ENCODE data around the gene CFDP1.

The CFDP1 gene

DNA sequence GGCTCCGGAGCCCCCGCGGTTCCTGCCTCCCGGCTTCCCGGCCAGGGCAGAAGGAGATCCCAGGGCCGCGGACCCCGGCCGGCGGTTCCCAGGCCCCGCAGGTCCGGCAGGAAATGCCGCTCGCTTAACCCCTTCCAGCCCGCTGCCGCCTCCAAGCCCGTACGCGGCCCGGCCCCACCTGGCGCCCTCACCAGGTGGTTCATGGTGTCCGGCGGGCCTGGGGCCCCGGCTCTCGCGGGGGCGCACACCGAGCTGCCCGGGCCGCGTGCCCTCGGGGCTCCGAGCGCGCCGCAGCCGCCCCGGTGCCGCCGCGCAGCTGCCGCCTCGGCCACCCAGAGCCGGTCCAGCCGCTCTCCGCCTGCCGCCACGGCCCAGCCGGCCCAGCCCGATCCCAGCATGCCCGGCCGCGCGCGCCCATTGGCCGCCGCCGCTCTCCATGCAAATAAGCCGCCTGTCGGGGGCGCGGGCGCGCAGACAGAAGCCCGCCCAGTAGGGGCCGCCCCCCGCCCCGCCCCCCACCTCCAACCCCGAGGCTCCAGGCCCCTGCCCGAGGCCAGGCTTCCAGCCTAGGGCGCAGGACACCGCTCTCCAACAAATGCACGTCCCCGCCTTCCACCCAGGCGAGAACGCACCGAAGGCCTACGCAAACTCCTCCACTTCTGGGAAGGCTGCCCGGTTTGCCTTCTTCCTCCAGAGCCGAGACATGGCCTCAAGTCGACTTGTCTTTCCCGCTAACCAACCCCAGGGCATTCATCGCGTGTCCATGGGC is 181.8 kb downstream of the CFDP1 start, which contains the start of gene BCAR1:
BCAR1 (minus strand) TSS at position 345 of the 769 bp plus-strand sequence; CDS start at position 203, 142 bp downstream.
- Mint-ChIP-seq H3K4me3 (peak within 1 kb of the TSS; percentile 72), H3K36me3 (no peaks in the 10 kb centered on the region), H3K9me3 (ENCODE audit: low read depth) (no peaks in the 10 kb centered on the region), H3K27ac (no peak within 1 kb of the TSS), H3K27me3 (peaks cover 16% of the 10 kb centered on the region), H3K4me1 (ENCODE audit: low read depth) (peaks cover 6% of the 10 kb centered on the region)

DNA sequence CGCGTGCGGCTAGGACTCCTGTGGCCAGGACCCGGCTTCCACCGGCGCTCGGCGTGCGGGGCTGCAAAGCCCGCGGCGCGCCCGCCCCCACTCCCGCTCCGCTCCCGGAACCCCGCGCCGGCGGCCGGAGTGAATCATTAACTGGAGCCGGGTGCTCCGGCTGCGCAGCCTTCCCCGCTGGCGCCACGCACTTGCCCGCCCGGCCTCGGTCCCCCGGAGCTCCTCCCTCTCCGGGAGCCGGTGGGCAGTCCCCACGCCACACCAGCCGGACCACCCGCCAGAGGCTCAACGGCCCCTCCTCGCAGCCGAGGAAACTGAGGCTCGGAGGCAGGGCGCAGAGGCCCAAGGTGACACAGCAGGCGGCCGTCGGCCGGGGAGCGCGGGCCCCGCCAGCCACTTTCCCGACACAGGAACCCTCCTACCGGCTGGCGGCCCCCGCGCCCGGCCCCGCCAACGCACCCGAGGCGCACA is 182.5 kb downstream of the CFDP1 start:
- Mint-ChIP-seq H3K4me1 (ENCODE audit: low read depth) (peaks cover 6% of the 10 kb centered on the region), H3K36me3 (no peaks in the 10 kb centered on the region), H3K27ac (no peak overlapping the region), H3K27me3 (peaks cover 16% of the 10 kb centered on the region), H3K9me3 (ENCODE audit: low read depth) (no peaks in the 10 kb centered on the region), H3K4me3 (peak overlapping the region; percentile 17)

DNA sequence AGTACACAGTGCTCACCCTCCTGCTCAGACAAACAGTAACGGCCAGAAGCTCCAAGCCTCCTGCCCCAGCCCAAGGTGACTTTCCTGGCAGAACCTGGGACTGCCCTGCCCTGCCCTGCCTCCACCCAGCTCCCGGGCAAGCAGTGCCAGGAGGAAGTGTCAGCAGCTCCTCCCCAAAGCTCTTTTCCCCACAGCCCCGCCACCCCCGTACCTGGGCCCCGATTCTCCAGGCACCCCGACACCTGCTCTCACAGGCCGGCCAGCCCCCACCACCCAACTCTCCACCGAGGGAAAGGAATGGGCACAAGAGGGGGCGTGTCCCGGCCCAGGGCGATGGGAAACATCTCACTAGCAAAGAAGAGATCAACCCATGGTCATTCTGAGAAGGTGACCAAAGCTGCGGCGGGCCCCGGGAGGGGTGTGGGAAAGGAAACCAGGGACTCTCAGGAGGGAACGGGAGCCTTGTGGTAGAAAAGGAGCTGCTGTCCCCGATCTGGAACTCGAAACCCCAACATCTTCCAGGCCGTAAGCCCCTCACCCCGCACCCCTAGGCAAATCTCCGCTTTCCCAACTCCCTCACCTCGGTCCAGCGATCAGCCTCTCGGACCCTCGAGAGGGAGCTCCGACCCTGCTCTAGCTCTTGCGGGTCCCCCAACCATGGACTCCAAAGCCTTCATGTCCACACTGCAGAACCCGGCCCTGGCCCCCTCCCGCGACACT is 183.1 kb downstream of the CFDP1 start:
- Mint-ChIP-seq H3K36me3 (no peaks in the 10 kb centered on the region), H3K4me3 (peak overlapping the region; percentile 69), H3K4me1 (ENCODE audit: low read depth) (peaks cover 6% of the 10 kb centered on the region), H3K9me3 (ENCODE audit: low read depth) (no peaks in the 10 kb centered on the region), H3K27me3 (peaks cover 16% of the 10 kb centered on the region), H3K27ac (no peak overlapping the region)

DNA sequence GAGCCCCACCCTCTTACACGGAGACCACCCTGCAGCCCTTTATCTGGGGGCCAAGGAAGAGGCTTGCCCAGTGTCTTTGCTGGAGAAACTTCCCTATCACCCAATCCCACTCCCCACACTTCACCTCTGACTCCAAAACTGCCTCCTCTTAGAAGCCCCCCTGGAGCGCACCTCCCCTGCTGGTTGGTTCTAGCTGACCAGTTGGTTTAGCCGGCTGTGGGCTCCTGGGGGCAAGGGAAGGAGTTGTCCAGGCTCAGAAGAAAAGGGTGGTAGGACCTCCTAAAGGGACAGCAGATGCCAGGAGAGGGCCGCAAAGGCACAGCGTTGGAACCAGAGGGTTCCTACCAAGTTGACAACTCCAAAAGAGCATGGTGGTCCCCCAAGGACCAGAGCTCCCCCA is 183.9 kb downstream of the CFDP1 start:
- Mint-ChIP-seq H3K9me3 (ENCODE audit: low read depth) (no peaks in the 10 kb centered on the region), H3K4me3 (peak overlapping the region; percentile 65), H3K27me3 (peaks cover 12% of the 10 kb centered on the region), H3K4me1 (ENCODE audit: low read depth) (peaks cover 6% of the 10 kb centered on the region), H3K36me3 (no peaks in the 10 kb centered on the region), H3K27ac (no peak overlapping the region)

DNA sequence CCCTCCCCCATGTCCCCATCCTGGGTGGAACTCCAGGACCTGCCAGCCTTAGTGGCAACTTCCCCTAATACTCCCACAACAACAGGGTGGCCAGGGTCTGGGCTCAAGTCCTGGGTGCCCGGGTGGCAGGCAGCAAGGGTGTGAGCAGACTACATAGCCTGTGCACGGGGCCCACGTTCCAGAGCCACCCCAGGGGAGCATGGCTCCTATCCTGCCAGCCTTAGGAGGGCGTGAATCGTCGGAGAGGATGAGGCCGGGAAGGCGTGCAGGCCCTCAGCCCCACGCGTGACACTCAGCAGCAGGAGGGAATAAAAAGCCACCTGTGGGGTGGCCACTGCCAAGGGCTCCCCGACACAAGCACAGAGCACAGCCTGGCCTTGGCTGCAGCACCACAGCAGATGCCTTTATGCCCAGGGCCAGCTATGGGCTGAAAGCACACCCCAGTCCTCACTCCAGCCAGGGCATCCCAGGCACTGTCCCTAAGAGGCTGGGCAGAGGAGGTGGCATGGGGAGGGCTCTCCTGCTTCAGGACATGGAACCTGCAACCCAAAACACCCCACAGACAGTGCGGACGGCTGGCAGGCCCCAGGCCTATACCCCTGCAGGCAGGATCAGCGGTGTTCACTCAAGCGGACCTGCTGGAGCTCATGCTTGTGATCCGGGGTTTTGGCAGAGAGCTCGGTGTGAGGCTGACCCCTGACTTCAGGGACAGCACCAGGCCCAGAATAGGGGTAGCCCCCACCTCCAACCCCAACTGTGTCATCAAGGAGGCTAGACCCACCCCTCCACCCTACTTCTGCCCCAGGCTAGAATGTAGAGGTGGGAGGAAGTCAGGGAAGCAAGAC is 184.5 kb downstream of the CFDP1 start:
- H3K27ac Mint-ChIP-seq, result no peak overlapping the region
- H3K36me3 Mint-ChIP-seq, result no peaks in the 10 kb centered on the region
- no peaks in the 10 kb centered on the region for H3K9me3 Mint-ChIP-seq (ENCODE audit: low read depth)
- H3K4me3 Mint-ChIP-seq, result no peak overlapping the region
- H3K27me3 Mint-ChIP-seq, result peaks cover 10% of the 10 kb centered on the region
- H3K4me1 Mint-ChIP-seq (ENCODE audit: low read depth), result peaks cover 6% of the 10 kb centered on the region

DNA sequence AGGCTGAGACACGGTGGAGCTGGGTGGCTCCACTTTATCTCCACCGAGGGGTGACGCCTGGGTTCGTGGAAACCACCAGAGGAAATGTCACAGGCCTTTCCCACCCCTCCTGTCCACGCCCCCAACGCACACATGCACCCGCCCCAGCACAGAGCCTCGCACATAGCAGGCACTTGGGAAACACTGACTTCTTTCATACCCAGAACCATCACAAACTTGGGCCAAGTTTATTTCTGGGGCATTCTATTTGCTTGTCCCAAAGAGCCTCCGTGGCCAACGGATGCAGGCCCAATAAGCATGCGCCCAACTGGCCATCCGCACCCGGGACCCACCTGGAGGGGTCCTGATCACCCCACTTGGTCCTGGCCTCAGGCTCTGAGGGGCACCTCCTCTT is 185.2 kb downstream of the CFDP1 start:
- no peaks in the 10 kb centered on the region for H3K9me3 Mint-ChIP-seq (ENCODE audit: low read depth)
- peaks cover 10% of the 10 kb centered on the region for H3K27me3 Mint-ChIP-seq
- no peak overlapping the region for H3K27ac Mint-ChIP-seq
- no peaks in the 10 kb centered on the region for H3K36me3 Mint-ChIP-seq
- no peak overlapping the region for H3K4me3 Mint-ChIP-seq
- H3K4me1 Mint-ChIP-seq (ENCODE audit: low read depth), result peaks cover 6% of the 10 kb centered on the region

DNA sequence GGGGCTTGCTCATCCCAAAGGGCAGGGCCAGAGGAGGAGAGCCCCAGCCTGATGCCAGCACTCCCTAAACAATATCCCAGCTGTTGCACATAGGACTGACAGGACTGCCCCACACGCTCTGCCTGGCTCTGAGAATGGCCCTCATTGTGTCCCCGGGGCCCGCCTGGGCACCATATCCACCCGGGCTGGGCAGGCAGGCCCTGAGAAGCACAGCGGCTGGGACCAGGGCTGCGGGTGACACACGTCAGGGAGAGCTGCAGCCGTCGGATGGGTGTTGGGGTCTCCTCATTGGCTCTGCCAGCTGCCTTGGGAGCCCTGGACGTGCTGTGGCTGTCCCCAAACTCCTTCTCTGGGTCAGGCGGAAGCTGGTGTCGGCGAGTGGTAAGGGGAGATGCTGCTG is 186.1 kb downstream of the CFDP1 start:
- Mint-ChIP-seq H3K27me3 (peaks cover 10% of the 10 kb centered on the region), H3K27ac (no peak overlapping the region), H3K36me3 (no peaks in the 10 kb centered on the region), H3K4me1 (ENCODE audit: low read depth) (peaks cover 6% of the 10 kb centered on the region), H3K4me3 (no peak overlapping the region), H3K9me3 (ENCODE audit: low read depth) (no peaks in the 10 kb centered on the region)

DNA sequence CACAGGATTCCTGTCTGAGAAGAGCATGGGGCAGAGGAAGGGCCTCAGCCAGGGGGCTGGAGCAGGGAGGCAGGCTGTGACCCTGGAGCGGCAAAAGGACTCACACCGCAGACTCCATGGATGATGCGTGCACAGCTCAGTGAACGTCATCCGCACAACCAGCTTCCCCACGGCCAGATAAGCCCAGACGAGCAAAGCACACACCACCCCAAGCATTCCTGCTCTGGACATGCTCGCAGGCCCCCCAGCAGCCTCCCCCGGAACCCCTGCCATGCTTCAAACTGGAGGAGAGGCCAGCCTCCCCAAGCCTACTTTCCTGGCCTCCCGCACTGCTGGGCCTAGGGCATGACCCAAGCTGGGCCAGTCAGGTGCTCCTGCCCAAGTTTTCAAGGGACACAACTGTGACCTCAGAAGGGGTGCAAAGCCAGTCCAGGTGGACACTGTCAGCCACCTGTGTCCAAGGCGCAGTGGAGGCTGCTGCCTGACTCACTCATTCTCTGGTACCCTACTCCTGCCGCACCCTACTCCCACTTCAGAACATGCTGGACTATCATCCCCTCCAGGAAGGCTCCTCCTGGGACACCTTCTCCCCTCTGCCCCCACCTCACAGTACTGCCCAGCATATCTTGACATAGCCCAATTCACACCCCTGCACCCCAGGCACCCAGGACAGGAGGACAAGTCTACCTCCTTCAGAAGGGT is 186.6 kb downstream of the CFDP1 start:
- H3K27ac Mint-ChIP-seq, result no peak overlapping the region
- no peaks in the 10 kb centered on the region for H3K9me3 Mint-ChIP-seq (ENCODE audit: low read depth)
- no peaks in the 10 kb centered on the region for H3K36me3 Mint-ChIP-seq
- H3K27me3 Mint-ChIP-seq, result peaks cover 10% of the 10 kb centered on the region
- peaks cover 2% of the 10 kb centered on the region for H3K4me1 Mint-ChIP-seq (ENCODE audit: low read depth)
- no peak overlapping the region for H3K4me3 Mint-ChIP-seq

DNA sequence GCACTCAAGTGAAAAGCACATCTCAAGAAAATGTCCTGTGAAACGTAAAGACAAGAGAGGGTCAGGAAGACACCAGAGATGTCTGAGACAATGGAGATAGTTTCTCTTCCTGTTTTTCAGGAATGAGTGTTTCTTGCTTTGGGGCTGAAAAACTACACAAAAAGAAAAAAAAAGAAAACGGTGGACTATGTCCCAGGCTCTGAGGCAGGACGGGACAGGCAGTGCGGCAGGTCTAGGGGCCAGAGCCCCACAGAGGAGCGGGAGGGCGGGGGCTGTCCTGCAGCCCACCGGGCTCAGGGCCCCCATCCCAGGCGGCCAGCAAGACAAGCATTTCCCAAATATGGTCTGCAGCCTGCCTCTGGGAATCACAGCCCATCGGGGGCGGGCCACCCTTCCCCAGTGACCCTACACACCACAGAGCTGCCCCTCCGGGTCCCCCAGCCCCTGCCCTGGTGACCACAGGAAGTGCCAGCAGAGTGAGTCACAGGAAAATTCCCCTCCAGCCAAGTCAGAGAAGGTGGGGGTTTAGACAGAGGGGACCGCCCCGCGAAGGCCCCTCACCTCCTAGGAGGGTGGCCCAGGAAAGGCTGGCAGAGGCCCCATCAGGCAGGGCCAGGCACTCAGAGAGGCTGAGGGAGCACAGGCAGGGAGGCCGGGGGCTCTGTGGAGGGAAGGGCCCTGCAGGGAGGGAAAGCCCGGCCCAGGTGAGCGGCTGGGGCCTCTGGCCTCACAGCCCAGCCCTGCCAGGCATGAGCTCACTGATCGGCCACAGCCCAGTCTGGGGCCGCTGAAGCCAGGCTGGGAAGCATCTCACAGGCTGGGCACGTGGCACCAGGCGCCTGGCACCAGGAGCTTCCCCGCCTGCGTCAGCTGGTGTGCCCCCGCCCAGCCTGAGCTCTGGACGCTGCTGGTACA is 188.2 kb downstream of the CFDP1 start:
- Mint-ChIP-seq H3K9me3 (ENCODE audit: low read depth) (no peaks in the 10 kb centered on the region), H3K27ac (no peak overlapping the region), H3K36me3 (no peaks in the 10 kb centered on the region), H3K27me3 (peaks cover 9% of the 10 kb centered on the region), H3K4me3 (no peak overlapping the region), H3K4me1 (ENCODE audit: low read depth) (no peaks in the 10 kb centered on the region)

DNA sequence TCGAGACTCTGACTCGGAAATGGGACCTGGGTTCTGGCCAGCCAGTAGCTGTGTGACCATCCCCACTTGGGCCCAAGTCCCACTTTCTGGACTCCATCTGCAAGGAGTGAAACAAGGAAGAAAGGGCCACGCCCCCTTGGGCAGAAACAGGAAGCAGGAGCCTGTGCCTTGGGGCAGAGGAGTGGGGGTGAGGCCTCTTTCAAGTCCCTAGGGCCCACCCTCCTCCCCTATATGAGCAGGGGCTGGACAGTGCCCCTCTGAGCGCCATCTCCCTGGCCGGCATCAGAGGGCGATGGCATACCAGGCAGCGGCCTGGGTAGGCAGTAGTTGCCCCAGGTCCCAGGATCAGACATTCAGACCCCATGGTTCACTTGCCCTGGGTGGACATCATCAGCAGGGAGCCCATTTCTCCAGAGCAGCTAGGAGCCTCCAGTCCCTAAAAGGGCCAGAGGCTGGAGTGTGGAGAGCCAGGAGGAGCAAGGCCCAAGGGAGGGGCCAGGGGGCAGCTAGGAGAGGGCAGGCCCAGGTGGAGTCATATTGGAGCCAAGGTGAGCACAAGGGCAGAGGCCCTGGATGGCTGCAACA is 189.0 kb downstream of the CFDP1 start:
- Mint-ChIP-seq H3K4me1 (ENCODE audit: low read depth) (no peaks in the 10 kb centered on the region), H3K36me3 (no peaks in the 10 kb centered on the region), H3K9me3 (ENCODE audit: low read depth) (no peaks in the 10 kb centered on the region), H3K27me3 (peaks cover 7% of the 10 kb centered on the region), H3K27ac (no peak overlapping the region), H3K4me3 (no peak overlapping the region)
